GM21423 (cell line): ENCODE measurements around the gene ZFP36L1.
A peak's percentile ranks its signal among the peaks of the same experiment; 100 is the strongest.

Experiments used
- ATAC-seq: cut with Tn5 transposase; IDR thresholded peaks from one replicate; pipeline ENCODE4 v1.9.1; 2021; ENCODE audit warnings: mild to moderate bottlenecking, moderate library complexity; ENCODE audit not compliant: unreplicated experiment

The ZFP36L1 gene

GRCh38 chr14:68741839-68742470 lies 50.9 kb downstream of the ZFP36L1 start:
- ATAC-seq, result peak; percentile 76

- no peak for ATAC-seq
Measured at GRCh38 chr14:68741477-68741791, 51.4 kb downstream of the ZFP36L1 start.

GRCh38 chr14:68740788-68741476 lies 51.9 kb downstream of the ZFP36L1 start:
- no peak for ATAC-seq

- ATAC-seq, result no peak
Measured at GRCh38 chr14:68739701-68740100, 53.2 kb downstream of the ZFP36L1 start.

- no peak for ATAC-seq
Measured at GRCh38 chr14:68738559-68738958, 54.3 kb downstream of the ZFP36L1 start.
